T-helper 1 cell treated with Interleukin-12 subunit alpha and Interleukin-12 subunit beta and Interleukin-4 antibody, amounts not matched to agents 30 ng/mL and 1 ng/mL, for 36 hours (primary cell): ENCODE measurements around the gene MMADHC. TPM values are rescaled to one million over a fixed set of nuclear protein-coding genes. Genes with fewer than 3 reads are reported as not detected.

Experiments
- intact Hi-C: fragments of 100-400 bp; cut with micrococcal nuclease; formaldehyde crosslinking; loops from one replicate; pipeline ENCODE4 v1.15.1; 2024
- total RNA-seq: library from RNA; stranded (reverse); gene quantifications from 2 replicates; pipeline ENCODE4 v1.2.3, GENCODE V29; 2022

Gene MMADHC
- 95.4 and 102 TPM in 2 replicates for total RNA-seq

DNA sequence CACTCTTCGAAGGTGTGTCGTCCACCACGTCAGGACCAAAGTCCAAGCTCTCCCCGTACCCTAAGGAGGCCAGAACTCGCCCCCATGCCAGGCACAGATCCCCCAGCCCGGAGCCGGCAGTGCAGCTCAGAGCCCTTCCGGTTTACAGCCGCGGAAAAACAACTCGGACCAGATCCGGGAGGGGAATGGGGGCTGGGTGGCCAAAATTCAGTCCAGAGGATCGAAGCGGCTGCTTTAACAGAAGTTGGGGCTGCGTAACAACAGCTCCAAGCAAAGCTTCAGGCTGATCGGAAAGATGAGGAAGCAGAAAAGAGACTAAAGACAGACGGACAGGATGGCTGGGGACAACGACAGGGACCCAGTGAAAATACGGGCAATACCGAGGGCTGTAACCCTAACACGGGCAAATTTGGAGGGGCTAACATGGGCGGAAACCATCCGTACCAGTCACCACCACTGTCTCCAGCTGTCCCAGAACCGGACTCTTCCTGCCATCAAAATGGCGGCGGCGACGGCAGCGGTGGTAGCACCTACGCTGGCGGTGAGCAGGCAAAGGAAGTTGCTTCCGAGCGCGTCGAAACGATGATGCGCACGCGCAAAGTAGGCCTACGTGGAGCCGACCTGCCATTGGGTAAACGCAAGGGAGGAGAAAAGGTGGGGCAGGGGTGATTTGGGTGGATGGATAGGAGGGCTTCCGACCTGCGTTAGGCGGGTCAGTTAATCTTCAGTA, at the start of gene MMADHC:
MMADHC (minus strand) TSS at position 556 of the 730 bp plus-strand sequence. CDS start 678 bp downstream, outside the sequence.
- intact Hi-C loops, result loop anchor here (1.0 to 10.0 kb wide), 13 partner anchors 10 to 1822 kb away; partner anchors contain the start of genes KIF5C, MBD5, ORC4 and RBM43

DNA sequence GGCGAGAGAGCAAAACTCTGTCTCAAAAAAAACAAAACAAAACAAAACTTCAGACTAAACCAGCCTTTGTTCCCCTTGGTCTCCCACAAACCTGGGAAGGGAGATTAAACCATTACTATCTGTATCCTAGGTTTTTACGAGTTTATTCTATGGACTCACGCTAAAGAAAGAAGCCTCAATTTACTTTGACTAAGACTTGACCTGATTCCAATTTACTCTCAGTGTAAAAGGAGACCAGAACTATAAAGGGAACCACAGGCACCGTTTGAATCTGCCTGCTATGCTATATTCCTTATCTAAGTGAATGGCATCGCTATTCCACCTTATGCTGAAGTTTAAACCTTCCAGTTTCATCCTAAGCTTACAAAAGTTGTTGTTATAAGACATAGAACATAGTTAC, 46.5 kb upstream of the MMADHC start:
- intact Hi-C loops, result no loop called here

DNA sequence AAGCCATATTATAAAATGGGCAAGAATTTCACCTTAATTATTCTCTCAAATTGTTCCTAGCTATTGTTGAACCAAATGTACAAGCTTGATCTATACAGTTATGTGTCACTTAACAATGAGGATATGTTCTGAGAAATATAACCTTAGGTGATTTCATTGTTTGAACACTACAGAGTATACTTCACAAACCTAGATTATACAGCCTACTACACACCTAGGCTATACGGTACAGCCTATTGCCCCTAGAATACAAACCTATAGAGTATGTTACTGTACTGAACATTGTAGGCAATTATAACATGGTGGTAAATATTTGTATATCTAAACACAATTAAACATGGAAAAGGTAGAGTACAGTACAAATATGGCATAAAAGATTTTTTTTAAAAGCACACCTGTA, 42.9 kb upstream of the MMADHC start:
- intact Hi-C loops, result no loop called here

DNA sequence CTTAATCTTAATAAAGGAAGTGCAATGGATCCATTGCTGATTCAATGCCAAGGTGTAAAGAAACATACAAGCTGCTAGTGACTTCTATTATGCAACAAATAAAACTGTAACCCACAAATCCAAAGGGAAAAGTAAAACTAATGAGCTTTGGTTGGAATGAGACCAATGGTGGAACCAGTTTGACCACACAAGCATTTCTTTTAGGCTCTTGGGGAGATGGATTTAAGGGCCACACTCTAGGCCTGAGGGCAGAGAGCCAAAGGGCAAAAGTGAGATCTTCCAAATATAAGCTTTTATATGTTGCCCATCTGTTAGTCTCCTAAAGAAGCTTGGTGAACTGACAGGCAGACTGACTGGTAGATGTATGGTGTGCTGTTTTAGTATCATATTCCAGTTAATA, 41.5 kb upstream of the MMADHC start:
- intact Hi-C loops, result no loop called here

DNA sequence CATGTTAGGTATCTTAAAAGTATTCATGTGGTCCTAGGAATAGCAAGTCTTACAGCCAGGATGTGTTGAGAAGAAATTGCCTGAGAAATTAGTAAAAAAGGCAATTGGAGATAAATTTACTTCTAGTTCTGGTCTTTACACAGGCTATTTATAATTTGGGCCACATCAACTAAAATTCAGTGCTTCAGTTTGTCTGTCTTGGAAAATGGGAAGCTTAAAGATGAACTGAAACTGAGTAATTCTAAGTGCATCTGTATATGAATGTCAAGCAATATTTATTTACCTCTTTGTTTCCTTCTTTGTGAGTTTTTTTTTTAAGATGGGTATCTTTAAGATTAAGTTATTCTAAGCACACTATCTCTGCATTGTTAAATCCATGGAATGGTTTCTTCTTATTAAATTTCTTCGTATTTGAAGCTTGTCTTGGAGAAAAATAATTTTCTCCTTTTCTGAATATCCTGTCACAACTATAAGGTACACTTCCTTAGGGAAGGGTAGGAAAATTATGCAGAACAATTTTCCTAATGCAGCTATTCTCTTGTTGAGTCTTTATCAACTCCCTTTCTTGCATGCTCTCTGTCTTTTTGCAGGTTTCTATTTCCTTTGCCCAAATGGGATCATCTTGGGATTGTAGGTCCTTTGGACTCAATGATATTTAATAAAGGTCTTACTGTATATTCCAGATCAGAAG, 39.7 kb upstream of the MMADHC start:
- intact Hi-C loops, result no loop called here

DNA sequence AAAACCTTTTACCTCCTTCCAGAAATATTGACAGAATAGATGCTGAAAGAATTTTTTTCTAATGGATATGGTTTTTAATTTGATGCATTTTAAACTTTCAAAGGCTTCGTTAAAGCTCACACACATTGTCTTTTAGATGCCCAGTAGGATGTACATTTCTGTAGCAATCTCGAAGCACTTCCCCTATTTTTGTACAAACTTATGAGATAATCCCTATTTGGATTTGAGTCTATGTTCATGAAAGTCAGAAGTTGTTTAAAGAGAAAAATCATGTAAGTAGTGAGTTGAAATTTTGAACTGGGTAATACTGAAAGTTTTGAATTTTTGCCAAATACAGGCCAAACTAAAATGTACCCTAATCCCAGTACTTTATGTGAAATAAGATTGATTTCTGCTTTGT, 38.1 kb upstream of the MMADHC start:
- intact Hi-C loops, result no loop called here

DNA sequence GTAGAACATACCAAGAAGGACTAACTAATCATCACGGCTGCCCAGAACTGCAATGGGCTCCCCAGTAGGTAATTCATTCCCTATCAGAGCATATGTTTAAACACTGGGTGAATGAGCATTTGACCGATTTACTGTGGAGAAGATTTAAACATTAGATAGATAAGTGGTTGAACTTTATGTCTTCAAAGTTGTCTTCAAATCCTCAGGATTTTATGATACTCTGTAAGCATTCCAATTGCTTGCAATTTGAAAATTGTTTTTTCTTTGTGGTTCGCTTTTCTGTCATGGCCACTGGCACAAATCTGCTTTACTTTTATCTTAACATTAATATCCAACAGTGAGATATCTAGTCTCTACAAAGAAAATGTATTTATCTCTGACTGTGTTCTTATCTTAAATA, 37.7 kb upstream of the MMADHC start:
- intact Hi-C loops, result no loop called here

DNA sequence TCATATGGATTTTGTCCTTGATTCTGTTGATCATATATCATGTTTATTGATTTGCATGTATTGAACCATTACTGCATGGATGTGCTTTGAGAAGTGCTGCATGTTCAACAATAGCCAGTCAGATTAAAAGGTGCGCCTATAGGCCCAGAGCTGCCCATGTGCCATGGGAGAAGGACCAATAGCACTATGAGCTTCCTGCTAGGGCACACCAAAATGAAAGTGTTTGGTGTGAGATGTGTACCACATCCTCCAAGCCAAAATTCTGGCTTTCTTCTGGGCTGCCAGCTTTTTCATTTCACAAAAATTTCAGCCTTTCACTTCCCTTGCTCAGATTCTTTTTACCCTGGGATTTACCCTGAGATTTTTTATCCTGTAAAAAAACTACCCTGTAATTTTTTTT, 34.8 kb upstream of the MMADHC start:
- intact Hi-C loops, result no loop called here

DNA sequence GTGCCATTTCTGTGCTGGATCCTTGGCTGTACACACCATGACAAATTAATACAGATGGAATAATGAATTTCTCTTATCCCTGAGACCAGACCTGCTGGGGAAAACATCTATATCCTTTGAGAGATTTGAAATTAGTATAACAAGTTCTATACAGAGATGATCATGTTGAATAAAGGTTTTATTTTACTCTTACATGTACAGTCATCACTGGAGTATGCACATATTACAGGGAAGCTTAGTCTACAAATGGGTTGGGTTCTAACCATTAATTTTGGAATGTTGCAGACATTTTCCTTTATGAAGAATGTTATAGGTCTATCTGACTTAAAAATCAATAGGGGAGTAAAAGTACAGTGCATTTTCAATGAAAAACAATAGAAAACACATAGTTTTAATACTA, 29.9 kb upstream of the MMADHC start:
- intact Hi-C loops, result no loop called here

DNA sequence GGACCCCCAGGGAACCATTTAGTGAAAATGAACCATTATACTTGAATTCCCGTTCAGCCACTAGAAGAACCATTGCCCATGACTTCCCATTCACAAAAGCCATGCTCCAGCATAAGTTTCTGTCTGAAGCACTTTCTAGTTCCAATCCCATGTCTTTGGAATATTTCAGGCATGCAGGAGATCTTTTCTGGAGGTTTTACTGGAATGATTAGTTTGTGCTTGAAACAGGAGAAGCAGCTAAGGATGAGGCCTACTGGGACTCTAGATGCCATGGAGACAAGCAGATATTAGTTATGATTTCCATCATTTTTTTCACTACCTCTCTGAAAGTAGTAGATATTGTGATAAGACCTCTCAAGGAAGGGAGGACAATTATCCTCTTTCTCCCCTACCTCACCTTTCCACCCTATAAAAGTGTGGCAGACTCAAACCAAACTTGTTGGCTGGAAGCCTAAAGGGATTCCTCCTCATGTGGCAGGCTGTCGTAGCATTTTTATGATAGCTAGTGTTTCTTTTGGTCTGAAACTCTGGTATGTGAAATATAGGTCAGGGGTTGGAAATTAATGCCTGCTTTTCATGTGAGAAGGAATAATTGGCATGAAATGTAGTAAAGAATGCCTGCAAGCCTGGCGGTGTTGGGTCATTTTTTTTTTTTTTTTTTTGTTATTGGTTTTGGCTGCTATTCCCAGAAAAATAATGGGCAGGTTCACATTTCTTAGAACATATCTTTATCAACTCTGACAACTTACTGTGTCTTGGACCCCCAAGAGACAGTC, 29.3 kb upstream of the MMADHC start:
- intact Hi-C loops, result no loop called here

DNA sequence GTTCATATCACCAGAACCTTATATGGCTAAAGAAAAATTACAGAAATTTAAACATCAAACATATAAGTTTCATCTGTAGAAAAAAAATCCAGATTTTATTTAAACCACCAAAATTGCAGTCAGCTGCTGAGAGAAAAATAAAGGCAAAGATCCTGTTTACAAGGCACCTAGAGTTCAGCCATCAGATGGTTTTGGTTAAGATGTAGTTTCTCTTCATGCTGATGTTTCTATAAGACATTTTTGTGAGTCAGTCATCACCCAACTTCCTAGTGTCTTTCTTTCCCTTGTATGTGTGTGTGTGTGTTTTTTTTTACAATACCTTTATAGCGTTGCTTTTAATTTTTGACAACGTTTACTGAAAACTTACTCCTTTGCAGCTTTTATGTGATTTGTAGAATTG, 26.1 kb upstream of the MMADHC start:
- intact Hi-C loops, result no loop called here

DNA sequence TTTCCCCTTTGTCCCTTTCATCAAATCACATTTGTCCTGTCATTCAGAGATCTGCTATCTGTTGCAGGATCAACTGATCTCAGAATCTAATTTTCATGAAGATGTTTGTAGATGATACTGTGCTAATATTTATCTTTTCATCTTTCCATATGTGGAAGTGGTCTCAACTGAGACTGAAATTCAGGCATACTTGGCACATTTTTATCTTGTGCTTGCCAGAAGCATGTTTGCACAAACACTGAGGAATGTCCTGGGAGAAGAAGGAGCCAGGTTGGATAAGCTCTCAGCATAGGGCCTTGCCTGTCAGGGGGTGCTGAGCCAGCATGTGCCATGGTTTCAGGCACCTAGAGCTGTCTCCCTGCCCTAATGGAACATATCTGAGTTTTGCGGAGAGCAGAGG, 24.5 kb upstream of the MMADHC start:
- intact Hi-C loops, result no loop called here

DNA sequence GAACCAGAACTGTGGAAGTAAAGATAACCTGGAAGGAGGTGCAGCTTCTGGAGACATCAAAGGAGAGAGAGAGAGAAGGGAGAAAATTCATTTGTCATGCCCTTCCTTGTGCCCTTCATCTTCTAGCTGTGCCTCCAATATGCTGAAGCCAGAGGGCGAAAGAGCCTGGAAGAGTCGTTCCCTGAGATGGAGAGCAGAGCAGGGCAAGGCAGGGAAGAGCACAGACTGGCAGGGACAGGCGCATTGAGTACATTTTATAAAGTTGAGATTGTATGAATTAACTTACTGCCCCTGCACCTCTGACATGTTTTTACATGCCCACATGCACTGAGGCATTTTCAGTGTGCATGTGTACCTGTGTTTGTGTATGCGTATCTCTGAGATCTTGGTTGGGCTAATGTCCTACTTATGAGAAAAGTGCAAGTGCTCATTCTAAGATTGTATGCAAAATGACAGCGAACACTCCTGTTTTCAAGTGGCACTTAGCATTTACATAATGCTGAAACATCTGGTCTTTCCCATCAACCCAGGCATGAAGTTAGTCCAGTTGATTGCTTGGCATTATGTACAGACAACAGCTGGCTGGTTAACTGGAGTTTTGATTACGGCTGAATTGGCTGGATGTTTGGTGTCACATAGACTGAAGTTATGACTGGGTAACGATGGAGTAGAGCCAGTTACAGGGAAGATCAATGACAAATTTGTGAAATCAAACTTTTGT, 23.7 kb upstream of the MMADHC start:
- intact Hi-C loops, result no loop called here

DNA sequence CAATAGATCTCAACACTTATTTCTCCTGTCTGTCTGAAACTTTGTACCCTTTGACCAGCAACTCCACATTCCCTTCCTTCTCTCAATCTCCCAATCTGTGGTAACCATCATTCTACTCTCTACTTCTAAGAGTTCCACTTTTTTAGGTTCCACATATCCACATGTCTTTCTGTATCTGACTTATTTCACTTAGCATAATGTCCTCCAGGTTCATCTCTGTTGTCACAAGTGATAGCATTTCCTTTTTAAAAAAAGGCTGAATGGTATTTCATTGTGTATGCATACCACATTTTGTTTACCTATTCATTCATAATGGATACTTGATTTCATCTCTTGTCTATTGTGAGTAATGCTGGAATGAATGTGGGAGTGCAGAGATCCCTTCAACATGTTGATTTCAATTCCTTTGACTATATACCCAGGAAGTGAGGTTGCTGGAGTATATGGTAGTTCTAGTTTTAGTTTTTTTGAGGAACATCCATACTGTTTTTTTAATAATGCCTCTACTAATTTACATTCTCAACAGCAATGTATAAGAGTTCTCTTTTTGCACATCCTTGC, 18.8 kb upstream of the MMADHC start:
- intact Hi-C loops, result no loop called here

DNA sequence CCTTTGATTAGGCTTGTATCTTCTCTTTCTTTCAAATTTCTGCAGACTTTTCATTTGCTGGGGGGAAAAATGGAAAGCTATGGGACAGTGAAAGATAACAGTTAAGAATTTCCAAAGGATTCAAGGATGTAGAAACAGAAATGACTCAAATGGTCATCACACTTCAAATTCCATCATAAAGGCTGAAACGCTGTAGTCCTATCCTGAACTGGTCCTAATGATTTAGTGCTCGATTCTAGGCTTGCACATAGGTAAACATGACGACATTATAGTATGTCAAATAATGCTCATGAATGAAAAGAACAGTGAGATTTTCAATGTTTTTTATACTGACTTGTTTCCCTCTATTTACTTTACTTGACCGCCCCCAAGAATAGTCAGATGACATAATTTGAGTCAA, 15.7 kb upstream of the MMADHC start:
- intact Hi-C loops, result no loop called here

DNA sequence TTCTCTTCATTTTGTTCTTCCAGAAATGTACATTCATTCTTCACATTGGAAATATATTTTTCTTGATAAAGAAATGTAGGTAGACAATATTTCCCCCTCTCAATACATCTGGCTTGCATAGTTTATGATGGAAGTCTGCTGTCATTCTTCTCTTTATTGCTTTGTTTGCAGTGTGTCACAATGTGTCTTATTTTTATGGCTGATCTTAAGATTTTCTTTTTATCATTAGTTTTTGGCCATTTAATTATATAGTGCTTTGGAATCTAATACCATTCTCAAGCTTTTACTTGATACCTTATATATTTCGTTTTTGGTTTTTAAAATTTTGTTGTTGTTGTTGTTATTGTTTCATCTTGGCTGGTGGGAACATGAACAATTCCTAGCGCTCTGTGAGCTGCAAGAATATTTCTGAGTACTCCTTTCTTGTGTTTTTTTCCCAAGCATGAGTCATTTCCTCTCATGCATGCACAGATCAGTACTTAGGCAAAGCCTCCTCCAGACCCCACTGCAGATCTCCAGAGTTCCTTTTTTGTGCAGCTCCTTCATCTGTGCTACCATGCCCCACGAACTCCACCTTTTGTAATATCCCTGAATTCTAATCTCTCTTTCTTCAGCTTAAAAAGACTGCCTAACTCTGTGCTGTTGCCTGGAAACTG, 13.7 kb upstream of the MMADHC start:
- intact Hi-C loops, result no loop called here

DNA sequence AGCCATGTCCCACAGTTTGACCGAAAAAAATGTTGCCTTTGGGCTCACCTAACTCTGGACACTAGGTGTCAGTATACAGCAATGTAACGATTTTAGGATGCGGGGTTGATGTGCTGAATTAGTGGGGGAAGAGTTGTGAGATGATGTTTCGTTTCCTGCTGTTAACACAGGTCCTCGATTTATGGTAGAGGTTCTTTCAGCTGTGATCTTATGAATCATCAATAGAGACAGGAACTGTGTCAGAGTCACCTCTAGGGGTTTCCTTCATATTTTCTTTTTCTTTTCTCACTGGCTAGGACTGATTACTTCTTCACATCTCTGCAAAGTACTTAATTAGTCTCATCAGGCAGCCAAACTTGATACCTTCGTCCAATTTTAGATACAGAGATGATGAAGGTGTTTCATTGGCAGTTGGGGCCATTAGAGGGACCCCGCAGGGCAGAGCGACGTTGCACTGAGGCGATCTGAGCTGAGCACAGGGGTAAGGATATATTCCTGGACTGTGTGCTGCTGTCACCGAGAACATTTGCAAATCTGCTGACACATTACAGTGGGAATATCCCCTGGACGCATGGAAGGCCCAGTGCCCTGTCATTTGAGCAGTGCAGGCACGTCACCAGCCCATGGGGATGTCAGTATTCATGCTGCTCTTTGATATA, 10.2 kb upstream of the MMADHC start:
- intact Hi-C loops, result loop anchor here (1.0 to 5.0 kb wide), 8 partner anchors 10 to 1840 kb away; partner anchors contain the start of genes MMADHC and RND3

DNA sequence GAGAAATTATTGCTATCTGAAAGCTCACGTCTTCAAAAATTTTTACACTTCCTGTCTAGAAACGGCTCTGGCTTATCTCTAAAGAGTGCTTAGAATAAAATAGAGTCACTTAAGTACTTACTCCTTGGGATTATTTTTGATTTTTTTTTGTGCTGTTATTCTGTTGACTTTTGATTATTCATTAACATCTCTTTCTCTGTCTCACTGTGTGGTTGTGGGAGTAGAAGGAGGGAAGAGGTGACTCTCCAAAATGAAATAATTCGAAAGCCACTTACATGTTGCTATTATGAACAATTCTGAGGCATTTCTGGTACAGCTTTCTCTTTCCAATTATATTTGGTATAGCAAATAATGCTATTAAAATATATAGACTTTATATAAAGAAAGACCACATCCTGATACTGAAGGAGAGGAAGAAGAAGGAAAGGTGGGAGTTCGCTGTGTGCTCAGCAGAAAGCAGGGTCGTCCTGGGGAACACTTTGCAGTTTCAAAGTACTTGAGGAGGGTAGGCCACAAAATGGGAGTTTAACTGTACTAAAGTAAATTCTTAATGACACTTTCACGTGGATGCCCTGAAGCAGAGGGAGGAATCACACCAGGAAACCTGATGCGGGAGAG, 9.6 kb upstream of the MMADHC start:
- intact Hi-C loops, result loop anchor here (1.0 to 5.0 kb wide), 8 partner anchors 10 to 1840 kb away; partner anchors contain the start of genes MMADHC and RND3

DNA sequence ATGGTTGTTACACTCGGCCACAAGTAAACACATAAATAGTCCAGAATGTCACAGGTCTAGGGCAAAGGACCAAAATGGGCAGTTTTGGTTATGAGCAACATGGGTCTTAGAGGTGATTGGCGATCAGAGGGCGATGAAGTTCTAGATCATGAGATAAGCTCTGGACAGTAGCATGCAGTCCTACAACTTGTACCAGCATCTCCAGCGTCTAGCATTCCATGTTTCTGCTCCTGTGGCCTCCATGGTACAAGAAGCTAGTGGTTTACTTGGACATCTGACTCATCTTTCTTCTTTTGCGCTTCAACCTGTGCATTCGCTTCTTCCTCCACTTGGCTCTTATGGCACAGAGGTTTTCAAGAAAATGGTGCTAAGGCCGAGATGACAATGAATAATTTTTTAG, 8.9 kb upstream of the MMADHC start:
- intact Hi-C loops, result loop anchor here (2.0 to 5.0 kb wide), 2 partner anchors 426 to 1841 kb away; no protein-coding TSS in a partner anchor
